Measurements from ENCODE around the gene FYB1. TPM values are rescaled to one million over a fixed set of nuclear protein-coding genes. Genes with fewer than 3 reads are reported as not detected.

FYB1 gene
- total RNA-seq, 1 donor from 2014 or later: 4.2 TPM

- intact Hi-C loops (cut with DNase I): loop anchor here (2.0 kb wide), 1 partner anchor 76 kb away; no protein-coding TSS in a partner anchor
- DNase-seq (no peak), ATAC-seq (ENCODE audit: poor library complexity) (peak; percentile 87)
These were observed 138.7 kb downstream of the FYB1 start for GRCh38 chr5:39080597-39081204.

- intact Hi-C loops (cut with DNase I): loop anchor here (2.0 kb wide), 1 partner anchor 75 kb away; no protein-coding TSS in a partner anchor
- DNase-seq: no peak
- ATAC-seq (ENCODE audit: poor library complexity): no peak
These were observed 139.2 kb downstream of the FYB1 start for GRCh38 chr5:39080168-39080567.

DNA sequence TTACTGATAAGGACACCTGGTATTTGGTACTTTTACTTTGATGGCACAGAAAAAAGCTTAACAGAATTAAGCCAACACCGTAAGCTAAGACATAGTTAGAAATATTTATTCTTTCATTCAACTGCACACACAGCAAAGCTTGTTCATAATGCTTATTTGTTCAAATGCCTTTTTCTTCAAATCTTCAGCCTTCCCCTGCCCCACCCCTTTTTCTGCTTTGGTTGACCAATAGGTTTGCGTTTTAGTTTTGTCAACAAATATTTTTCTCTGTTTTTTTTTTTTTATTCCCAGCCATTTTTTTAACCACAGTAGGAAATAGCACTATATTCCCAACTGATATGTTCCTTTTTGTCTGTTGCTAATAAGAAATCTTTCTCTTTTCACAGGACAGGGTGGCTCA is 140.2 kb downstream of the FYB1 start:
- DNase-seq (no peak), ATAC-seq (ENCODE audit: poor library complexity) (no peak)
- intact Hi-C loops (cut with DNase I): loop anchor here (5.0 kb wide), 1 partner anchor 82 kb away; no protein-coding TSS in a partner anchor

DNA sequence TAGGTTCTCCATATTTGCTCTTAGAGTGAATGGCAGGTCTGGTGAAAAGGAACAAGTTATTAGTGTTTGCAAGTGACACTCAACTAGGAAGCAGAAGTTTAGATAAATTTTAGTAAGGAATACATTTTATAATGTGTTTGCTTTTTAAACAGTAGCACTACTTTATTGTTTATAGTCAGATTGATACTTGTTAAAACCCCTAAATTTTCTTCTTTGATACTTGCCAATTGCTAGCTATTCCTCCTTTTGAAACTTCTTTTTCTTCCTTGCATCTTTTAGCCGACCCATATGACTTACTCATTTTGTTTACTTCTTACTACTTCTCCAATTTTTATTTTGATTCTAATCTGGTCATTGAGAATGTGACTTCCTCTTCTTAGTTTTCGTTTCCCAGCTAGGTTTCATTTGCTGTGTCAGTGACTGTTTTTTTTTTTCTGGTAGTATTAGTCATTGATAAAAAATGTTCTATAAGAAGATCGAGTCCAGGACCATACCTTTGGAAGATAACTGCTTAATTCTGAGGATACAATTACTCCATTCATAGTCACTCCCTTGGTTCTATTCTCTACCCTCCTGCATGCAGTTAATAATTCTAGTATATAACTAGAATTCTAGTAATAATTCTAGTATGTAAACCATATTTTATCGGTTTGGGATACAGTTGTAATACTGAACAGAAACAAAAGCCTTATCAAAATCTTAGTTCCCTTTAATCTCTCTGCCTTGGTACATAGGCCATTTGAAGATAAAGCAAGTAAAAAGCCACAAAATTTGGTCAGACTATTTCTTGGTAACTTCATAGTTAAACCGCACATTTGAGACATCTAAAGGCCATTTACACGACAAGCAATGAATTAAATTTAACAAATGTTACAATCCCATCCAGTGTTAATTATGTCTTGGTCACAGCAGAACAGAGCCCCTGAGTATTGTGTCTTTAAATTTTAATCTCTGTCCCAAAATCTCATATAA is 142.3 kb downstream of the FYB1 start:
- ATAC-seq (ENCODE audit: poor library complexity) (no peak), DNase-seq (no peak)
- intact Hi-C loops (cut with DNase I): loop anchor here (5.0 kb wide), 1 partner anchor 80 kb away; no protein-coding TSS in a partner anchor

GRCh38 chr5:39076101-39076756 is 143.1 kb downstream of the FYB1 start:
- no peak for ATAC-seq (ENCODE audit: poor library complexity)
- no peak for DNase-seq
- intact Hi-C loops (cut with DNase I): loop anchor here (5.0 kb wide), 1 partner anchor 79 kb away; no protein-coding TSS in a partner anchor

- ATAC-seq (ENCODE audit: poor library complexity): peak; percentile 96
- peak; percentile 97 for DNase-seq
- intact Hi-C loops (cut with DNase I): no loop called here
These were observed 145.1 kb downstream of the FYB1 start, which contains the start of gene RICTOR for GRCh38 chr5:39074017-39074814. TSS of gene RICTOR (minus strand) at chr5:39074399. CDS start at chr5:39074377, 22 bp downstream.

GRCh38 chr5:39073767-39074016 is 145.7 kb downstream of the FYB1 start:
- intact Hi-C loops (cut with DNase I): no loop called here
- ATAC-seq (ENCODE audit: poor library complexity) (no peak), DNase-seq (no peak)

GRCh38 chr5:39072925-39073766 is 146.2 kb downstream of the FYB1 start:
- intact Hi-C loops (cut with DNase I): no loop called here
- no peak for ATAC-seq (ENCODE audit: poor library complexity)
- DNase-seq: peak; percentile 54

- intact Hi-C loops (cut with DNase I): no loop called here
- DNase-seq (no peak), ATAC-seq (ENCODE audit: poor library complexity) (no peak)
These were observed 151.3 kb downstream of the FYB1 start for GRCh38 chr5:39068099-39068498.

DNA sequence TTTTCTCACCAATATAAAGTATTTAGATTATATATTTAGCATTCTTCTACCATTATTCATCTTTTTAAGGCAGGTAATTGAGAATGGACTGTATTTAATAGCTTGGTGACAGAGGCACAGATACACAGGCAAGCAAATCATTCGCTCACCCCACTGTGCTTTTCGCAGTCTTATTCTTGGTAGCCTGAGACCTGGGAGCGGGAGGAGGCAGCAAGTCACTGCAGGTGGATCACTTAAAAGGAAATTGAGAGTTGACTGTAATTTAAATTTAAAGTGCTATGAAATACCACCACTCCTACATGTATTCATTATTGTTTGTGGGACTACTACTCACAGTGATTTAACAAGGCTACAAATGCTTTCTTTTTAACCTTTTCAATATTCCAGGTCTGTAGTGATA is 154.9 kb downstream of the FYB1 start:
- ATAC-seq (ENCODE audit: poor library complexity) (no peak), DNase-seq (no peak)
- intact Hi-C loops (cut with DNase I): no loop called here

DNA sequence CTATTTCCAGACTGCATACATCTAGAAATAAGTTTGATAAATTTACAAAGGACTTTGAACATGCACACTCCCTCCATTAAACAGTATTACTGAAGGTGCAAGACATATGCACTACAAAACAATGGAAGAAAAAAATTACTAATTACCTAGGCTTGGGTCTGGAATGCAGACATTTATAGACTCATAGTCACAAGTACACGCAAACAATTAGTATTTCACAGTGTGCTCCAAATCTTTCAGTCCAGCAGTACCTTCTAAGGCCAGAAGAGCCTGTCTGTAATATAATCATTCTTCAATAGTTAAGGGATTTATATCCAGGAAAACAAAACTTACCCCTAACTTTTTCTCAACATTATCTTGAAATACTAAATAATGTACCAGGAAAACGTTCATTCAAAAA is 156.3 kb downstream of the FYB1 start:
- ATAC-seq (ENCODE audit: poor library complexity): peak; percentile 57
- DNase-seq: no peak
- intact Hi-C loops (cut with DNase I): no loop called here

DNA sequence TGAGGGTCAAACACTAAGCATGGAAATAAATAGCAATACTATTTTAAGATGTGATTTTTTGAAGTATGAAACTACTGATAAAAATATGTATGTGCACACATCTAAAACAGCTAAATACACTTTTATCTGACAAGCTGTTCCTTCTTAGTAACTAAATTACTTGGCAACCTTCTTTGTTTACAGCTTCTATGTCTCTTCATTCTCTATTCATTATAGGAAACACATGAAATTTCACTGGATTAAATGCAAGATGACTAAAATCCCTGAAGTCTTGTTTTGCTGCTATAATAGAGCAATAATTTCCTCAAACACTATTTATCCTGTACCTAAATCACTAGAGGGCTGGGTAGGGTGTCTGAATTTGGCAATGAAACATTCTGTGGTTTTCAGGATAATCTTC is 156.8 kb downstream of the FYB1 start:
- no peak for ATAC-seq (ENCODE audit: poor library complexity)

DNA sequence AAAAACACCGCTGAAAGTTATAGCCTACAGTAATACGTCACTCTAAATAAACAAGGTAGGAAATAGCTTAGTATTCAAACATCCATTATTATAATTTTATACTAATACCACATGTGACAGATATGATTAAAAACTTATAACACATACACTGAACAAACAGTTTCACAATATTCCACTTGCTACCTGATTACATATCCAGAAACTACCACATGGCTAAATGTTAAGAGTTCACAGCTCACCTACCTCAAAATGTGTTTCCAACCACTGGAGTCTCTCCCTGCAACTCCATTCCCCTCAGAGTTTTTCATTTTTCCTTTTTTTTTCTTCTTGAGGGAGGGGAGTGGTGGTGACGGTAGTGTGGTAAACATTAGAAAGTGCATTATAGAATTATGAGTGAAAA is 157.3 kb downstream of the FYB1 start:
- no peak for ATAC-seq (ENCODE audit: poor library complexity)
- intact Hi-C loops (cut with DNase I): no loop called here
- DNase-seq: no peak

More for the DNA sequence above, 156.8 kb downstream of the FYB1 start:
- no peak for DNase-seq
- intact Hi-C loops (cut with DNase I): no loop called here

GRCh38 chr5:39059064-39059463 is 160.3 kb downstream of the FYB1 start:
- intact Hi-C loops (cut with DNase I): no loop called here
- ATAC-seq (ENCODE audit: poor library complexity): peak; percentile 26

GRCh38 chr5:39058178-39058921 is 161.0 kb downstream of the FYB1 start:
- DNase-seq (no peak), ATAC-seq (ENCODE audit: poor library complexity) (no peak)
- intact Hi-C loops (cut with DNase I): no loop called here

More at GRCh38 chr5:39059064-39059463, 160.3 kb downstream of the FYB1 start:
- DNase-seq: no peak

GRCh38 chr5:39057734-39058133 is 161.6 kb downstream of the FYB1 start:
- DNase-seq (no peak), ATAC-seq (ENCODE audit: poor library complexity) (no peak)
- intact Hi-C loops (cut with DNase I): no loop called here

DNA sequence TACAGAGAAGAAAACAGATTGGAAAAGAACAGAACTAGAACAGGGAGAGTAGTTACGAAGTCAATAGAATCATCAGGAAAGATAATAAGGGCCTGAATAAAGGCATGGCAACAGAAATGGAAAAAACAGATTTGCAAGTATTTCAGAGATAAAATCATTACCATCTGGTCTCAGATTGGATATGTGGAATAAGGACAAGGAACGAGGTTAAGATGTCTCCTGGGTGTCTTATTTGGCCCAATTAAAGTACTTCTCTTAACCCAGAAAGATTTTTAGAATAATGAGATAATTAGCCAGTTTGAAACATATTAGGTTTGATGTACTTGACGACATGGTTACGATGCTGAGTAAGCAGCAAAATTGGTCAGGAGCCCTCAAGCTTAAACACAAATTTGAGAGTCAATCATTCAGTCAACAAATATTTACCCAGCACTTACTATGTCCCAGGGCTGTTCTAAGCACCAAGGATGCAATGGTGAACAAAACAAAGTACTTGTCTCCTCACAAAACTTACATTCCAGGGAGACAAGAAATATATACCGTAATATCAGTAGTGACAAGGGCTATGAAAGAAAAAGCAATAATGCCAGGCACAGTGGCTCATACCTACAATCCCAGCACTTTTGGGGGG is 163.5 kb downstream of the FYB1 start:
- ATAC-seq (ENCODE audit: poor library complexity) (no peak), DNase-seq (no peak)
- intact Hi-C loops (cut with DNase I): no loop called here
